ENCODE results near the gene CMSS1.

GRCh38 chr3:99970198-99970597, 152.5 kb downstream of the CMSS1 start:
- TF ChIP-seq POLR2A (IDR thresholded peaks at IDR 0.05) (no peak), CTCF (IDR thresholded peaks at IDR 0.05) (no peak)

Data from Peyer's patch (tissue), 4 donors.